Colonic mucosa (tissue), 4 donors: ENCODE data around the gene BCAN. TPM values are rescaled to one million over a fixed set of nuclear protein-coding genes. Genes with fewer than 3 reads are reported as not detected.

ENCODE experiments used
- DNase-seq: peaks from one replicate; pipeline ENCODE4 v3.0.0-alpha.2; 2020
- H3K27ac ChIP-seq: fragments of 200-600 bp; one replicate; pipeline ENCODE4 v1.8.0; 2021
- H3K27me3 ChIP-seq: fragments of 200-600 bp; one replicate; pipeline ENCODE4 v1.8.0; 2021
- H3K36me3 ChIP-seq: fragments of 200-600 bp; one replicate; pipeline ENCODE4 v1.8.0; 2021
- H3K4me1 ChIP-seq: fragments of 200-600 bp; one replicate; pipeline ENCODE4 v1.8.0; 2021; ENCODE audit warnings: mild to moderate bottlenecking
- H3K4me3 ChIP-seq: fragments of 200-600 bp; one replicate; pipeline ENCODE4 v1.8.0; 2021
- H3K9ac ChIP-seq, 2 donors: one replicate each; pipeline ENCODE4 v1.7.0; 2013; ENCODE audit warnings: control low read depth in 2 of 2, low read depth in 2 of 2, low read length in 2 of 2
- H3K9me3 ChIP-seq: fragments of 200-600 bp; one replicate; pipeline ENCODE4 v1.8.0; 2021
- CTCF ChIP-seq: fragments of 200-600 bp; IDR thresholded peaks from one replicate; pipeline ENCODE4 v1.8.0; 2022; ENCODE audit warnings: antibody characterized with exemption, mild to moderate bottlenecking
- intact Hi-C: fragments of 100-400 bp; cut with DNase I; formaldehyde crosslinking; loops from one replicate; pipeline ENCODE4 v1.14.1; 2022
- total RNA-seq, 2 donors: library from RNA; stranded (reverse); fragmentation: NEBNext Ultra II Directional in 1 of 2; extraction: Animal tissue kit (Norgen Biotek cat#: 25700) in 1 of 2; gene quantifications; one replicate each; pipeline ENCODE4 v1.2.1, GENCODE V29; 2021
- donor health status: healthy.
- donor health status: DM: no; HTN: no; CAD: no.
- donor health status: DM: no; HTN: no; CAD: no.

The BCAN gene
- total RNA-seq, 2 donors from 2014 or later: 0.37 TPM; not detected in 1

- Histone ChIP-seq H3K36me3 (no peaks in the 10 kb centered on the region), H3K4me3 (no peak overlapping the region), H3K27me3 (no peaks in the 10 kb centered on the region), H3K27ac (no peak overlapping the region), H3K9ac (no peak overlapping the region), H3K4me1 (peaks cover 7% of the 10 kb centered on the region), H3K9me3 (no peaks in the 10 kb centered on the region)
- DNase-seq: no peak
- intact Hi-C loops: loop anchor here (2.0 kb wide), 1 partner anchor 34 kb away; no protein-coding TSS in a partner anchor
- no peak for TF ChIP-seq CTCF
Observed at GRCh38 chr1:156691191-156691590, 49.3 kb downstream of the BCAN start.

- no peak for DNase-seq
- no peak for TF ChIP-seq CTCF
- Histone ChIP-seq H3K27ac (no peak overlapping the region), H3K36me3 (no peaks in the 10 kb centered on the region), H3K9me3 (no peaks in the 10 kb centered on the region), H3K4me1 (peaks cover 7% of the 10 kb centered on the region), H3K4me3 (no peak overlapping the region), H3K27me3 (no peaks in the 10 kb centered on the region), H3K9ac (peak overlapping the region in 1 of 2 donors; percentile 35)
- intact Hi-C loops: loop anchor here (2.0 kb wide), 1 partner anchor 33 kb away; no protein-coding TSS in a partner anchor
Observed at GRCh38 chr1:156691665-156692440, 49.9 kb downstream of the BCAN start.

GRCh38 chr1:156692441-156692924 is 50.6 kb downstream of the BCAN start:
- Histone ChIP-seq H3K9ac (no peak overlapping the region), H3K9me3 (no peaks in the 10 kb centered on the region), H3K4me1 (peaks cover 7% of the 10 kb centered on the region), H3K27me3 (no peaks in the 10 kb centered on the region), H3K36me3 (no peaks in the 10 kb centered on the region), H3K4me3 (no peak overlapping the region), H3K27ac (no peak overlapping the region)
- no peak for DNase-seq
- intact Hi-C loops: no loop called here
- TF ChIP-seq CTCF: no peak

GRCh38 chr1:156692925-156693847 is 51.3 kb downstream of the BCAN start:
- H3K36me3 ChIP-seq: no peaks in the 10 kb centered on the region
- H3K27me3 ChIP-seq: no peaks in the 10 kb centered on the region
- peaks cover 7% of the 10 kb centered on the region for H3K4me1 ChIP-seq
- intact Hi-C loops: no loop called here
- H3K27ac ChIP-seq: no peak overlapping the region
- no peak overlapping the region for H3K4me3 ChIP-seq
- no peak overlapping the region for H3K9ac ChIP-seq
- no peak for TF ChIP-seq CTCF
- no peak for DNase-seq
- H3K9me3 ChIP-seq: no peaks in the 10 kb centered on the region

- Histone ChIP-seq H3K27ac (no peak overlapping the region), H3K4me3 (no peak overlapping the region), H3K9ac (no peak overlapping the region), H3K27me3 (no peaks in the 10 kb centered on the region), H3K4me1 (peaks cover 7% of the 10 kb centered on the region), H3K9me3 (no peaks in the 10 kb centered on the region), H3K36me3 (no peaks in the 10 kb centered on the region)
- intact Hi-C loops: no loop called here
- DNase-seq: peak; percentile 36
- no peak for TF ChIP-seq CTCF
Observed at GRCh38 chr1:156693848-156694689, 52.2 kb downstream of the BCAN start.
